Uterus (tissue), 2 donors: Measurements from ENCODE around the gene CLMN.

Experiments used
- CTCF ChIP-seq, 4 experiments: fragments of 200-600 bp in 2 of 4; fragments of 450-650 bp in 2 of 4; sonication (generic) in 2 of 4; IDR thresholded peaks; one replicate each; pipeline ENCODE4 v1.5.1; 2016 to 2019; ENCODE audit warnings: antibody characterized with exemption in 4 of 4, mild to moderate bottlenecking in 2 of 4, moderate library complexity in 1 of 4
- POLR2A ChIP-seq, 2 donors: fragments of 450-650 bp; IDR thresholded peaks; one replicate each; pipeline ENCODE4 v1.6.1; 2016; ENCODE audit warnings: antibody characterized with exemption in 2 of 2, mild to moderate bottlenecking in 1 of 2, moderate library complexity in 1 of 2

GRCh38 chr14:95156161-95157047 is 163.3 kb downstream of the CLMN start:
- TF ChIP-seq POLR2A (IDR thresholded peaks at IDR 0.05) (no peak), CTCF (IDR thresholded peaks at IDR 0.05) (no peak)
